ENCODE results near the gene CRYZ. TPM values are rescaled to one million over a fixed set of nuclear protein-coding genes. Genes with fewer than 3 reads are reported as not detected.

The CRYZ gene
- polyA plus RNA-seq, 1 of the 3 experiments (the other 2 are of a cell fraction): 57.2 TPM

GRCh38 chr1:74684301-74684700 is 48.5 kb downstream of the CRYZ start:
- no peak overlapping the region for H3K9ac ChIP-seq
- H2AFZ ChIP-seq (ENCODE audit: low read depth): no peak overlapping the region
- H3K27ac ChIP-seq (ENCODE audit: low read depth in 2 of 2, low read length in 1 of 2): no peak overlapping the region
- 64% methylated on average over 2 of the region's 2 CpGs for WGBS (ENCODE audit: low lambda C conversion rate)
- H3K27me3 ChIP-seq (ENCODE audit: insufficient read depth): no peaks in the 10 kb centered on the region
- H3K36me3 ChIP-seq (replicated peaks in 1 of 2; ENCODE audit: control insufficient read depth in 1 of 2, insufficient read depth in 2 of 2, low read length in 1 of 2): no peaks in the 10 kb centered on the region
- no peaks in the 10 kb centered on the region for H4K20me1 ChIP-seq (ENCODE audit: insufficient read depth)
- H3K4me1 ChIP-seq (ENCODE audit: control insufficient read depth in 1 of 2, insufficient read depth in 2 of 2, low read depth in 1 of 2, low read length in 1 of 2): no peaks in the 10 kb centered on the region; a peak in 2 of 4 replicates
- H3K4me3 ChIP-seq (ENCODE audit: low read depth in 2 of 2, low read length in 1 of 2): no peak overlapping the region
- no peak for DNase-seq
- H3K4me2 ChIP-seq: no peak overlapping the region
- no peaks in the 10 kb centered on the region for H3K79me2 ChIP-seq (ENCODE audit: insufficient read depth)
- H3F3A ChIP-seq (replicated peaks; ENCODE audit: insufficient read depth): no peaks in the 10 kb centered on the region
- ChIA-PET CTCF (interaction anchor here (2.0 kb wide), 1 partner anchor 181 kb away, joined by 7 read pairs; no protein-coding TSS in a partner anchor), POLR2A (no interaction called here)
- H3K9me2 ChIP-seq: no peaks in the 10 kb centered on the region
- TF ChIP-seq YY1 (IDR thresholded peaks at IDR 0.05; ENCODE audit: low read depth): no peak
- no peak for TF ChIP-seq SIN3A (IDR thresholded peaks at IDR 0.05; ENCODE audit: borderline replicate concordance, low read depth, low read length)
- no peak for TF ChIP-seq PBX3 (IDR thresholded peaks at IDR 0.05)
- H3K9me3 ChIP-seq: no peaks in the 10 kb centered on the region

GRCh38 chr1:74683656-74684055 is 49.2 kb downstream of the CRYZ start:
- CTCF ChIA-PET: interaction anchor here (2.0 kb wide), 1 partner anchor 180 kb away, joined by 7 read pairs; no protein-coding TSS in a partner anchor

More at GRCh38 chr1:74683656-74684055, 49.2 kb downstream of the CRYZ start:
- no peak overlapping the region for H3K4me3 ChIP-seq (ENCODE audit: low read depth in 2 of 2, low read length in 1 of 2)
- H3K9me2 ChIP-seq: no peaks in the 10 kb centered on the region
- H3K4me1 ChIP-seq (ENCODE audit: control insufficient read depth in 1 of 2, insufficient read depth in 2 of 2, low read depth in 1 of 2, low read length in 1 of 2): no peaks in the 10 kb centered on the region; a peak in 2 of 4 replicates
- no peak overlapping the region for H3K4me2 ChIP-seq
- no peaks in the 10 kb centered on the region for H3K9me3 ChIP-seq
- DNase-seq: no peak
- TF ChIP-seq CHD2 (IDR thresholded peaks at IDR 0.05; ENCODE audit: low read length, partially characterized antibody): no peak
- no peak for TF ChIP-seq JUND (IDR thresholded peaks at IDR 0.05)
- no peak for TF ChIP-seq RFX5 (IDR thresholded peaks at IDR 0.05; ENCODE audit: low read length)
- no peak for TF ChIP-seq USF1 (IDR thresholded peaks at IDR 0.05; ENCODE audit: borderline replicate concordance, low read depth)
- no peak for TF ChIP-seq RAD21 (IDR thresholded peaks at IDR 0.05; ENCODE audit: low read length)
- no peak for TF ChIP-seq CTCF (IDR thresholded peaks at IDR 0.05)
- TF ChIP-seq NFIC (IDR thresholded peaks at IDR 0.05; ENCODE audit: borderline replicate concordance): no peak
- POLR2A ChIA-PET: no interaction called here
- H3K79me2 ChIP-seq (ENCODE audit: insufficient read depth): no peaks in the 10 kb centered on the region
- H3K27ac ChIP-seq (ENCODE audit: low read depth in 2 of 2, low read length in 1 of 2): no peak overlapping the region
- no peaks in the 10 kb centered on the region for H3K27me3 ChIP-seq (ENCODE audit: insufficient read depth)
- H3K36me3 ChIP-seq (replicated peaks in 1 of 2; ENCODE audit: control insufficient read depth in 1 of 2, insufficient read depth in 2 of 2, low read length in 1 of 2): no peaks in the 10 kb centered on the region
- H4K20me1 ChIP-seq (ENCODE audit: insufficient read depth): no peaks in the 10 kb centered on the region
- no peak overlapping the region for H3K9ac ChIP-seq
- no peaks in the 10 kb centered on the region for H3F3A ChIP-seq (replicated peaks; ENCODE audit: insufficient read depth)
- no peak overlapping the region for H2AFZ ChIP-seq (ENCODE audit: low read depth)
